Panc1 (cell line): ENCODE results near the gene MDN1. TPM values are rescaled to one million over a fixed set of nuclear protein-coding genes. Genes with fewer than 3 reads are reported as not detected.

Source experiments
- ATAC-seq: fragments of 200-7000 bp; cut with Tn5 transposase; 2 replicates; pipeline ENCODE4 v1.9.1; 2020; ENCODE audit warnings: mild to moderate bottlenecking, moderate library complexity
- BruUV-seq: library from RNA; stranded (reverse); fragments of 400-500 nt; replicated peaks from 2 replicates; lab custom pipeline; 2021; lab: Mats Ljungman, UMichigan
- CTCF ChIA-PET: fragments of 300-600 bp; sonication (Branson Sonifier 250); formaldehyde crosslinking; loops from one replicate; lab custom pipeline; 2022; ENCODE audit warnings: antibody characterized with exemption; lab: Charles Lee
- POLR2A ChIA-PET: fragments of 300-600 bp; sonication (Branson Sonifier 250); formaldehyde crosslinking; loops from one replicate; lab custom pipeline; 2022; ENCODE audit warnings: antibody characterized with exemption; lab: Charles Lee
- DNase-seq: peaks from one replicate; pipeline ENCODE4 v3.0.0-alpha.2; 2010; ENCODE audit warnings: low read depth, low spot score
- H3K27ac ChIP-seq: 2 replicates; pipeline ENCODE4 v1.5.1; 2011; ENCODE audit warnings: mild to moderate bottlenecking, low read length, inconsistent platforms
- H3K27me3 ChIP-seq: fragments of 200-500 bp; sonication (Bioruptor generic); 2 replicates; pipeline ENCODE4 v1.6.0; 2014; ENCODE audit warnings: low read length, inconsistent platforms; ENCODE audit not compliant: control insufficient read depth, insufficient read depth
- H3K36me3 ChIP-seq: fragments of 200-500 bp; sonication (Bioruptor generic); 2 replicates; pipeline ENCODE4 v1.5.1; 2014; ENCODE audit warnings: inconsistent platforms, mild to moderate bottlenecking, low read length, moderate library complexity; ENCODE audit not compliant: control insufficient read depth, insufficient read depth
- H3K4me1 ChIP-seq: 2 replicates; pipeline ENCODE4 v1.5.1; 2011; ENCODE audit warnings: inconsistent platforms, mild to moderate bottlenecking, low read length, moderate library complexity; ENCODE audit not compliant: control insufficient read depth, insufficient read depth
- H3K4me3 ChIP-seq, 2 experiments: 2 replicates each; pipeline ENCODE4 v1.5.1; 2011 to 2012; ENCODE audit warnings: low read depth in 2 of 2, low read length in 2 of 2, mild to moderate bottlenecking in 2 of 2, inconsistent platforms in 1 of 2, moderate library complexity in 1 of 2
- H3K9me3 ChIP-seq: fragments of 200-500 bp; sonication (Bioruptor generic); 2 replicates; pipeline ENCODE4 v1.5.1; 2014; ENCODE audit warnings: low read depth, mild to moderate bottlenecking, inconsistent platforms, low read length, moderate library complexity; ENCODE audit not compliant: control insufficient read depth, insufficient read depth
- POLR2AphosphoS5 ChIP-seq: IDR thresholded peaks from 2 replicates; pipeline ENCODE4 v1.6.1; 2012; ENCODE audit warnings: mild to moderate bottlenecking, low read depth, low read length, moderate library complexity
- SIN3A ChIP-seq: IDR thresholded peaks from 2 replicates; pipeline ENCODE4 v1.6.1; 2012; ENCODE audit warnings: low read depth, mild to moderate bottlenecking, low read length, moderate library complexity, borderline replicate concordance; ENCODE audit not compliant: insufficient read depth
- TCF7L2 ChIP-seq: IDR thresholded peaks from 2 replicates; pipeline ENCODE4 v1.6.1; 2011; ENCODE audit warnings: mild to moderate bottlenecking, low read depth, low read length, inconsistent platforms
- in situ Hi-C: cut with HindIII; loops from 2 replicates; pipeline ENCODE4 v1.10.0; 2016; ENCODE audit warnings: low sequenced_read_pairs, low pct_unique_long_range_greater_than_20kb
- intact Hi-C: fragments of 100-400 bp; cut with micrococcal nuclease; formaldehyde crosslinking; loops from one replicate; pipeline ENCODE4 v1.10.0; 2022; ENCODE audit not compliant: unreplicated experiment
- total RNA-seq: library from RNA; stranded (reverse); gene quantifications from one replicate; pipeline ENCODE4 v1.2.1, GENCODE V29; 2021; ENCODE audit not compliant: unreplicated experiment
- TF ChIP-seq, protein P1 (sequence below), 2 experiments: IDR thresholded peaks; 2 replicates each; pipeline ENCODE4 v1.6.1; 2011 to 2012; ENCODE audit warnings: low read depth in 2 of 2, control low read depth in 1 of 2, low read length in 1 of 2, mild to moderate bottlenecking in 1 of 2, moderate library complexity in 1 of 2; ENCODE audit not compliant: insufficient read depth in 1 of 2
- TF ChIP-seq, protein P2 (sequence below): fragments of 450-650 bp; IDR thresholded peaks from 2 replicates; pipeline ENCODE4 v1.5.1; 2017; ENCODE audit warnings: mild to moderate bottlenecking

Gene MDN1
- total RNA-seq, 1 experiment from 2014 or later = 47.8 TPM

DNA sequence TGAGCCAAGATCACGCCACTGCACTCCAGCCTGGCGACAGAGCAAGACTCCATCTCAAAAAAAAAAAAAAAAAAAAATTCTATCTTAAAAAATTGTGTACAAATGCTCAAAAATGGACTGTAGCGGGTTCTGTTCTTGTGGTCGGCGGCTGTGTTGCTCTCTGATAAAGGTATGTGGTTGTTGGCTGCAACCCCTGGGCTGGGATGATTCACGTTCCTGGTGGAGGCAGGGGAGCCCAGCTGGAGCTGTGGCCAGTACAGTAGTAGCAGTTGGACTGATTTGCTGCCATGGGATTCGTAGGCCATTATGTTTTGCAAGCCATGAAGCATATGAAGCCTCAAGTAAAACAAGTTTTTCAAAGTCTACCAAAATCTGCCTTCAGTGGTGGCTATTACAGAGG lies 22.3 kb downstream of the MDN1 start:
- H3K9me3 ChIP-seq = no peaks in the 10 kb centered on the region
- H3K36me3 ChIP-seq = no peaks in the 10 kb centered on the region; the same call in 1 of the 2 replicates
- ChIA-PET CTCF (no interaction called here), POLR2A (no interaction called here)
- no peaks in the 10 kb centered on the region for H3K4me1 ChIP-seq
- DNase-seq = no peak
- H3K27me3 ChIP-seq = no peaks in the 10 kb centered on the region
- intact Hi-C loops (no loop called here), in situ Hi-C loops (no loop called here)
- ATAC-seq = no peak
- no TSS peak for BruUV-seq
- no peak overlapping the region for H3K4me3 ChIP-seq
- H3K27ac ChIP-seq = no peak overlapping the region
- no peak for TF ChIP-seq TCF7L2
- no peak for TF ChIP-seq POLR2AphosphoS5
- TF ChIP-seq, protein P1, sequence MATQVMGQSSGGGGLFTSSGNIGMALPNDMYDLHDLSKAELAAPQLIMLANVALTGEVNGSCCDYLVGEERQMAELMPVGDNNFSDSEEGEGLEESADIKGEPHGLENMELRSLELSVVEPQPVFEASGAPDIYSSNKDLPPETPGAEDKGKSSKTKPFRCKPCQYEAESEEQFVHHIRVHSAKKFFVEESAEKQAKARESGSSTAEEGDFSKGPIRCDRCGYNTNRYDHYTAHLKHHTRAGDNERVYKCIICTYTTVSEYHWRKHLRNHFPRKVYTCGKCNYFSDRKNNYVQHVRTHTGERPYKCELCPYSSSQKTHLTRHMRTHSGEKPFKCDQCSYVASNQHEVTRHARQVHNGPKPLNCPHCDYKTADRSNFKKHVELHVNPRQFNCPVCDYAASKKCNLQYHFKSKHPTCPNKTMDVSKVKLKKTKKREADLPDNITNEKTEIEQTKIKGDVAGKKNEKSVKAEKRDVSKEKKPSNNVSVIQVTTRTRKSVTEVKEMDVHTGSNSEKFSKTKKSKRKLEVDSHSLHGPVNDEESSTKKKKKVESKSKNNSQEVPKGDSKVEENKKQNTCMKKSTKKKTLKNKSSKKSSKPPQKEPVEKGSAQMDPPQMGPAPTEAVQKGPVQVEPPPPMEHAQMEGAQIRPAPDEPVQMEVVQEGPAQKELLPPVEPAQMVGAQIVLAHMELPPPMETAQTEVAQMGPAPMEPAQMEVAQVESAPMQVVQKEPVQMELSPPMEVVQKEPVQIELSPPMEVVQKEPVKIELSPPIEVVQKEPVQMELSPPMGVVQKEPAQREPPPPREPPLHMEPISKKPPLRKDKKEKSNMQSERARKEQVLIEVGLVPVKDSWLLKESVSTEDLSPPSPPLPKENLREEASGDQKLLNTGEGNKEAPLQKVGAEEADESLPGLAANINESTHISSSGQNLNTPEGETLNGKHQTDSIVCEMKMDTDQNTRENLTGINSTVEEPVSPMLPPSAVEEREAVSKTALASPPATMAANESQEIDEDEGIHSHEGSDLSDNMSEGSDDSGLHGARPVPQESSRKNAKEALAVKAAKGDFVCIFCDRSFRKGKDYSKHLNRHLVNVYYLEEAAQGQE (IDR thresholded peaks at IDR 0.05; ENCODE audit: insufficient read depth in 1 of 2, low read depth in 2 of 2, low read length in 1 of 2) = no peak
- TF ChIP-seq, protein P2, sequence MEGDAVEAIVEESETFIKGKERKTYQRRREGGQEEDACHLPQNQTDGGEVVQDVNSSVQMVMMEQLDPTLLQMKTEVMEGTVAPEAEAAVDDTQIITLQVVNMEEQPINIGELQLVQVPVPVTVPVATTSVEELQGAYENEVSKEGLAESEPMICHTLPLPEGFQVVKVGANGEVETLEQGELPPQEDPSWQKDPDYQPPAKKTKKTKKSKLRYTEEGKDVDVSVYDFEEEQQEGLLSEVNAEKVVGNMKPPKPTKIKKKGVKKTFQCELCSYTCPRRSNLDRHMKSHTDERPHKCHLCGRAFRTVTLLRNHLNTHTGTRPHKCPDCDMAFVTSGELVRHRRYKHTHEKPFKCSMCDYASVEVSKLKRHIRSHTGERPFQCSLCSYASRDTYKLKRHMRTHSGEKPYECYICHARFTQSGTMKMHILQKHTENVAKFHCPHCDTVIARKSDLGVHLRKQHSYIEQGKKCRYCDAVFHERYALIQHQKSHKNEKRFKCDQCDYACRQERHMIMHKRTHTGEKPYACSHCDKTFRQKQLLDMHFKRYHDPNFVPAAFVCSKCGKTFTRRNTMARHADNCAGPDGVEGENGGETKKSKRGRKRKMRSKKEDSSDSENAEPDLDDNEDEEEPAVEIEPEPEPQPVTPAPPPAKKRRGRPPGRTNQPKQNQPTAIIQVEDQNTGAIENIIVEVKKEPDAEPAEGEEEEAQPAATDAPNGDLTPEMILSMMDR = no peak
- TF ChIP-seq SIN3A = no peak

DNA sequence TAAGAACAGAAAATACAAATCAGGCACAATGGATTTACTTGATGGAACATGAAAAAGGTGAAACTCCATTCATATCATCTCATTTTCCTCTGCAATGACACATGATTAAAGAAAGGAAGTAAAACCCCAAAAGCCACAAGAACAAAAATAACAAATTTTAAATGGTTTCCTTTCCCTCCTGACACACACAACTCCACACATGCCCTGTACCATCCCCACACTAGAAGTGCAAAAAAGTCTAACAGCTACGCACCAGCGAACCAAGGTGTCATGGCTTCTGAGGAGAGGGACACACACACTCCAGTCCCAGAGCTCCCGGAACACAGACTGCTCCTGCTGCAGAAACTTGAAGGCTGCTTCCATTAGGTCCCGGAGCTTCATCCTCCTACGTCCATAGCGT lies 25.3 kb downstream of the MDN1 start:
- ChIA-PET POLR2A (no interaction called here), CTCF (interaction anchor here (0.6 kb wide), 1 partner anchor 629 kb away, joined by 6 read pairs; no protein-coding TSS in a partner anchor)
- peaks cover 13% of the 10 kb centered on the region; the same call in 1 of the 2 replicates for H3K36me3 ChIP-seq
- ATAC-seq (no peak), DNase-seq (no peak)
- BruUV-seq = no TSS peak
- no peak overlapping the region for H3K27ac ChIP-seq
- no peak overlapping the region for H3K4me3 ChIP-seq
- no peaks in the 10 kb centered on the region for H3K27me3 ChIP-seq
- H3K4me1 ChIP-seq = no peaks in the 10 kb centered on the region
- intact Hi-C loops = no loop called here
- no peaks in the 10 kb centered on the region for H3K9me3 ChIP-seq
- TF ChIP-seq, protein P1 (IDR thresholded peaks at IDR 0.05; ENCODE audit: insufficient read depth in 1 of 2, low read depth in 2 of 2, low read length in 1 of 2) = no peak
- TF ChIP-seq, protein P2 = no peak
- TF ChIP-seq SIN3A (no peak), POLR2AphosphoS5 (no peak), TCF7L2 (no peak)
- in situ Hi-C loops = no loop called here
